CD4-positive, alpha-beta T cell (primary cell): ENCODE data around the gene GMPS. TPM values are rescaled to one million over a fixed set of nuclear protein-coding genes. Genes with fewer than 3 reads are reported as not detected.
"Not testable (repeated sequence)": the region's sequence is repeated elsewhere in the genome, so short reads cannot be mapped to it uniquely, and the experiment has no call there.

Experiments
- ATAC-seq: fragments of 200-7000 bp; cut with Tn5 transposase; one replicate; pipeline ENCODE4 v1.10.0; 2022; ENCODE audit warnings: mild to moderate bottlenecking; ENCODE audit not compliant: poor library complexity
- CTCF ChIA-PET: fragments of 350-600 bp; sonication (Branson Sonifier 250); formaldehyde crosslinking; loops from one replicate; lab custom pipeline; 2021; ENCODE audit warnings: antibody characterized with exemption, inconsistent platforms; lab: Charles Lee
- POLR2A ChIA-PET: fragments of 350-600 bp; sonication (Branson Sonifier 250); formaldehyde crosslinking; loops from one replicate; lab custom pipeline; 2021; ENCODE audit warnings: antibody characterized with exemption, inconsistent platforms; lab: Charles Lee
- DNase-seq, 14 experiments: peaks; one replicate each; pipeline ENCODE4 v3.0.0-alpha.2; 2013 to 2020; ENCODE audit warnings: mixed read lengths in 2 of 14
- H3K27ac ChIP-seq, 2 donors: one replicate each; pipeline versions ENCODE4 v1.5.1 to v1.7.0; 2013; ENCODE audit warnings: low read length in 2 of 2, low read depth in 1 of 2, mild to moderate bottlenecking in 1 of 2
- H3K27me3 ChIP-seq, 2 experiments: 1 replicate in 1 of 2; 2 replicates in 1 of 2; pipeline versions ENCODE4 v1.6.1 to v1.7.0; 2013; ENCODE audit warnings: low read length in 2 of 2, control low read depth in 1 of 2, mild to moderate bottlenecking in 1 of 2, moderate library complexity in 1 of 2; ENCODE audit not compliant: insufficient read depth in 2 of 2, control insufficient read depth in 1 of 2
- H3K36me3 ChIP-seq: one replicate; pipeline ENCODE4 v1.6.1; 2013; ENCODE audit warnings: low read length, control low read depth; ENCODE audit not compliant: insufficient read depth
- H3K4me1 ChIP-seq: one replicate; pipeline ENCODE4 v1.6.1; 2013; ENCODE audit warnings: low read length, control low read depth; ENCODE audit not compliant: insufficient read depth
- H3K4me3 ChIP-seq: one replicate; pipeline ENCODE4 v1.5.1; 2013; ENCODE audit warnings: mild to moderate bottlenecking, low read length, moderate library complexity
- H3K9me3 ChIP-seq, 2 experiments: 1 replicate in 1 of 2; 2 replicates in 1 of 2; pipeline versions ENCODE4 v1.6.1 to v1.7.0; 2013; ENCODE audit warnings: low read length in 2 of 2, mild to moderate bottlenecking in 2 of 2, control low read depth in 1 of 2, moderate library complexity in 1 of 2; ENCODE audit not compliant: control insufficient read depth in 1 of 2, insufficient read depth in 1 of 2
- H3K27ac Mint-ChIP-seq: one replicate; pipeline ENCODE4 v1.8.0; 2020; ENCODE audit warnings: mixed read lengths
- H3K27me3 Mint-ChIP-seq: one replicate; pipeline ENCODE4 v1.8.0; 2021; ENCODE audit warnings: mixed read lengths
- H3K36me3 Mint-ChIP-seq: one replicate; pipeline ENCODE4 v1.8.0; 2021; ENCODE audit warnings: low read depth, mixed read lengths
- H3K4me1 Mint-ChIP-seq: one replicate; pipeline ENCODE4 v1.8.0; 2021; ENCODE audit warnings: low read depth, mixed read lengths
- H3K4me3 Mint-ChIP-seq: one replicate; pipeline ENCODE4 v1.8.0; 2020; ENCODE audit warnings: mild to moderate bottlenecking, mixed read lengths
- H3K9me3 Mint-ChIP-seq: one replicate; pipeline ENCODE4 v1.8.0; 2020; ENCODE audit warnings: mixed read lengths
- CTCF ChIP-seq: fragments of 200-600 bp; IDR thresholded peaks from one replicate; pipeline ENCODE4 v1.8.0; 2022; ENCODE audit warnings: antibody characterized with exemption, mild to moderate bottlenecking
- intact Hi-C, 2 experiments: fragments of 100-400 bp; cut with DNase I in 1 of 2; cut with micrococcal nuclease in 1 of 2; formaldehyde crosslinking; loops; one replicate each; pipeline versions ENCODE4 v1.15.1 to v1.9.0; 2023 to 2025; cut with DNase I, micrococcal nuclease
- polyA plus RNA-seq, 2 donors: library from polyadenylated mRNA; unstranded; fragments of 120-200 nt; gene quantifications; one replicate each; pipeline ENCODE4 v1.2.1, GENCODE V29; 2013
- total RNA-seq, 174 experiments: library from RNA in 2 of 174; stranded (reverse) in 2 of 174; gene quantifications; one replicate each; pipeline ENCODE4 v1.2.3 and lab custom pipeline; 2021 to 2026

The GMPS gene
- total RNA-seq (10 to 100 TPM; 34.1 to 34.3 TPM), total RNA-seq (lab: John Stamatoyannopoulos, UW) (43.3 to 229 (median 85.4) reads per million in 172 experiments)
- 42.7 TPM for polyA plus RNA-seq (2013, experiment 1 of 2)
- polyA plus RNA-seq (2013, experiment 2 of 2) = 51.2 TPM

DNA sequence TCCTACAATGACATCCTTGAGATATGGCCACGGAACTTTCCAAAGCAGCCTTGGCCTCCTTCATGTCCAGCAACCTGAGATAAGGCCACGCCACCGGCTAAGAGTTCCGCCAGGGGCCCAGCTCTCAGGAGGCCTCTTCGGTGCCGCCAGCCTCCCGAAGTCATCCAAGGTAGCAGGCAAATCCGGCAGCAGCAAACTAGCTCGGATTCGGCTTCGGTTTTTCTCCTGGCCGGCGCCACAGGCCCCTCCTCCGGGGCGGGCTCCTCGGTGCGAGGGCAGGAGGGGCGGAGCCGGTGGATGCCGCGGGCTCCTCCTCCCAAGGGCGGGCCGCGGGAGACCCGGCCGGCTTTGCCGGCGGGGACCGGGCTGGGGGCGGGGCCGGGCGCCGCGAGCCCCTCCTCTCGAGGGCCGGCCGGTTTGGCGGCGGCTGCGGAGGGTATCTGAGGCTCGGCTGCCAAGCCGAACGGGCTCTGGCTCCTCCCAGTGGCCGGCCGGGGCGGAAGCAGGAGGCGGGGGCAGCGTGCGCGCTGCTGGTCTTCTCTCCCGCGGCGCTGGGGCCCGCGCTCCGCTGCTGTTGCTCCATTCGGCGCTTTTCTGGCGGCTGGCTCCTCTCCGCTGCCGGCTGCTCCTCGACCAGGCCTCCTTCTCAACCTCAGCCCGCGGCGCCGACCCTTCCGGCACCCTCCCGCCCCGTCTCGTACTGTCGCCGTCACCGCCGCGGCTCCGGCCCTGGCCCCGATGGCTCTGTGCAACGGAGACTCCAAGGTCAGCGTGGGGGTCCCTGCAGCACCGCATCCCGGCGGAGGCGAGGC, at the start of gene GMPS:
Gene GMPS, plus strand, starts transcription at position 518 of the 812 bp plus-strand sequence. Its CDS starts 221 bp downstream, at position 739.
- no peaks in the 10 kb centered on the region for H3K36me3 ChIP-seq
- peaks cover 23% of the 10 kb centered on the region for H3K4me1 ChIP-seq
- Mint-ChIP-seq H3K4me1 (peaks cover 32% of the 10 kb centered on the region), H3K9me3 (no peaks in the 10 kb centered on the region), H3K27ac (peak within 1 kb of the TSS; percentile 95), H3K4me3 (peak within 1 kb of the TSS; percentile 97), H3K36me3 (peaks cover 10% of the 10 kb centered on the region), H3K27me3 (no peaks in the 10 kb centered on the region)
- no peaks in the 10 kb centered on the region for H3K9me3 ChIP-seq
- H3K27ac ChIP-seq = peak within 1 kb of the TSS; percentile 79 to 86
- H3K27me3 ChIP-seq = no peaks in the 10 kb centered on the region
- CTCF ChIA-PET = interaction anchor here (0.5 to 4.6 kb wide), 5 partner anchors 9 to 64 kb away, joined by 3 to 54 read pairs (median 4); partner anchors contain the start of genes C3orf33 and SLC33A1
- H3K4me3 ChIP-seq = peak within 1 kb of the TSS; percentile 69
- ATAC-seq (peak; percentile 91), DNase-seq (peak; percentile 87 to 98 (median 95))
- intact Hi-C loops = loop anchor here (1.0 to 10.0 kb wide), 9 partner anchors 16 to 1548 kb away; partner anchors contain the start of genes DHX36 (in 2 of the 2), SLC33A1 (in 2 of the 2), C3orf33 (in 1 of the 2) and PLCH1 (in 1 of the 2)
- POLR2A ChIA-PET = interaction anchor here (0.6 to 4.9 kb wide), 11 partner anchors 9 to 1305 kb away, joined by 3 to 75 read pairs (median 6); partner anchors contain the start of genes C3orf33, CCNL1, SLC33A1 and SSR3
- TF ChIP-seq CTCF = peak; percentile 47

- ATAC-seq, H3K4me1 ChIP-seq, H3K27me3 Mint-ChIP-seq, CTCF ChIA-PET, H3K9me3 ChIP-seq, H3K27me3 ChIP-seq, POLR2A ChIA-PET, H3K27ac ChIP-seq, DNase-seq, H3K4me3 ChIP-seq, H3K9me3 Mint-ChIP-seq, H3K4me1 Mint-ChIP-seq, H3K4me3 Mint-ChIP-seq, H3K27ac Mint-ChIP-seq, intact Hi-C loops: not testable (repeated sequence)
- H3K36me3 Mint-ChIP-seq = peaks cover 36% of the 10 kb centered on the region
- H3K36me3 ChIP-seq = peaks cover 24% of the 10 kb centered on the region
Measured at GRCh38 chr3:155828490-155829098, 41.9 kb upstream of the GMPS start.

GRCh38 chr3:155835341-155836071, 34.9 kb upstream of the GMPS start:
- DNase-seq = no peak
- intact Hi-C loops = no loop called here
- H3K27ac Mint-ChIP-seq = no peak overlapping the region

More at GRCh38 chr3:155835341-155836071, 34.9 kb upstream of the GMPS start:
- Mint-ChIP-seq H3K36me3 (peaks cover 40% of the 10 kb centered on the region), H3K9me3 (no peaks in the 10 kb centered on the region), H3K4me3 (no peak overlapping the region), H3K27me3 (no peaks in the 10 kb centered on the region), H3K4me1 (peaks cover 5% of the 10 kb centered on the region)
- ATAC-seq = no peak
- ChIA-PET POLR2A (interaction anchor here (0.6 to 0.9 kb wide), 3 partner anchors 11 to 124 kb away, joined by 3 read pairs; partner anchors contain the start of gene C3orf33), CTCF (no interaction called here)
- Histone ChIP-seq H3K36me3 (peaks cover 8% of the 10 kb centered on the region), H3K9me3 (no peaks in the 10 kb centered on the region), H3K4me1 (no peaks in the 10 kb centered on the region), H3K27ac (no peak overlapping the region), H3K27me3 (no peaks in the 10 kb centered on the region), H3K4me3 (no peak overlapping the region)
- no peak for TF ChIP-seq CTCF
